GM23248 (cell line): ENCODE data around the gene TMEM151B. TPM values are rescaled to one million over a fixed set of nuclear protein-coding genes. Genes with fewer than 3 reads are reported as not detected.

Experiments
- DNase-seq: peaks from one replicate; pipeline ENCODE4 v3.0.0-alpha.2; 2015
- H2AFZ ChIP-seq: fragments of 200-600 bp; sonication (generic); 2 replicates; pipeline ENCODE4 v1.6.1; 2016; ENCODE audit warnings: antibody characterized with exemption
- H3F3A ChIP-seq: fragments of 200-600 bp; sonication (generic); 2 replicates; pipeline ENCODE4 v1.6.1; 2016; ENCODE audit warnings: mild to moderate bottlenecking, antibody characterized with exemption, mixed run types; ENCODE audit not compliant: insufficient read depth
- H3K27ac ChIP-seq: fragments of 200-600 bp; sonication (generic); 2 replicates; pipeline ENCODE4 v1.5.1; 2016; ENCODE audit warnings: mild to moderate bottlenecking
- H3K27me3 ChIP-seq: fragments of 200-600 bp; sonication (generic); replicated peaks from 2 replicates; pipeline ENCODE4 v1.6.1; 2016; ENCODE audit warnings: mild to moderate bottlenecking; ENCODE audit not compliant: insufficient read depth
- H3K36me3 ChIP-seq: fragments of 200-600 bp; sonication (generic); 2 replicates; pipeline ENCODE4 v1.6.1; 2016; ENCODE audit warnings: low read depth, mild to moderate bottlenecking
- H3K4me1 ChIP-seq: fragments of 200-600 bp; sonication (generic); 2 replicates; pipeline ENCODE4 v1.6.1; 2016; ENCODE audit warnings: mild to moderate bottlenecking; ENCODE audit not compliant: insufficient read depth
- H3K4me2 ChIP-seq: fragments of 200-600 bp; sonication (generic); one replicate; pipeline ENCODE4 v1.6.1; 2016; ENCODE audit warnings: mild to moderate bottlenecking; ENCODE audit not compliant: unreplicated experiment
- H3K4me3 ChIP-seq: fragments of 200-600 bp; sonication (generic); 2 replicates; pipeline ENCODE4 v1.5.1; 2016; ENCODE audit warnings: mild to moderate bottlenecking
- H3K79me2 ChIP-seq: fragments of 200-600 bp; sonication (generic); 2 replicates; pipeline ENCODE4 v1.6.1; 2016; ENCODE audit warnings: mild to moderate bottlenecking; ENCODE audit not compliant: insufficient read depth
- H3K9ac ChIP-seq: fragments of 200-600 bp; sonication (generic); 2 replicates; pipeline ENCODE4 v1.6.1; 2016; ENCODE audit warnings: mild to moderate bottlenecking
- H3K9me2 ChIP-seq: fragments of 200-600 bp; sonication (generic); 2 replicates; pipeline ENCODE4 v1.6.1; 2016; ENCODE audit warnings: mixed run types, mild to moderate bottlenecking, moderate library complexity; ENCODE audit not compliant: insufficient read depth
- H3K9me3 ChIP-seq: fragments of 200-600 bp; sonication (generic); one replicate; pipeline ENCODE4 v1.6.1; 2017; ENCODE audit warnings: low read depth
- H4K20me1 ChIP-seq: fragments of 200-600 bp; sonication (generic); 2 replicates; pipeline ENCODE4 v1.6.0; 2016; ENCODE audit not compliant: insufficient read depth
- EZH2 ChIP-seq: fragments of 200-600 bp; sonication (generic); IDR thresholded peaks from 2 replicates; pipeline ENCODE4 v1.6.1; 2018; ENCODE audit warnings: antibody characterized with exemption, mild to moderate bottlenecking; ENCODE audit not compliant: insufficient read depth, poor library complexity, severe bottlenecking
- EZH2phosphoT487 ChIP-seq: fragments of 200-600 bp; sonication (generic); IDR thresholded peaks from 2 replicates; pipeline ENCODE4 v1.6.1; 2018; ENCODE audit warnings: antibody characterized with exemption, moderate library complexity, mild to moderate bottlenecking, low read depth; ENCODE audit not compliant: insufficient read depth
- WGBS, 2 experiments: methylation state at CpG; one replicate each; pipeline ENCODE4 v1.1.6; 2015 to 2017; ENCODE audit warnings: low lambda C conversion rate in 2 of 2, low coverage in 1 of 2; ENCODE audit errors: missing lambda C conversion rate in 2 of 2; 5-methylcytosine and 5-hydroxymethylcytosine counted together
- in situ Hi-C: fragments of 300-500 bp; cut with MboI; formaldehyde crosslinking; loops from 2 replicates; pipeline ENCODE4 v1.15.0; 2020
- polyA plus RNA-seq: library from polyadenylated mRNA; unstranded; fragments of >200 nt; fragmentation: Nextera tagmentation; extraction: Ambion mirVana; gene quantifications from 2 replicates; pipeline ENCODE4 v1.2.1, GENCODE V29; 2016
- total RNA-seq: library from RNA; depleted of rRNA; stranded (reverse); fragments of >200 nt; shearing (Covaris generic); gene quantifications from 2 replicates; pipeline ENCODE4 v1.2.3, GENCODE V29; 2014

The TMEM151B gene
- total and polyA plus RNA-seq, 2 experiments from 2014 or later = not detected

- Histone ChIP-seq H4K20me1 (peaks cover 2% of the 10 kb centered on the region; the same call in 1 of the 2 replicates), H3F3A (peaks cover 48% of the 10 kb centered on the region), H2AFZ (peak within 1 kb of the TSS; percentile 95), H3K4me2 (peak within 1 kb of the TSS; percentile 97), H3K27ac (peak within 1 kb of the TSS; percentile 65), H3K36me3 (peaks cover 22% of the 10 kb centered on the region), H3K79me2 (peaks cover 46% of the 10 kb centered on the region), H3K9ac (peak within 1 kb of the TSS; percentile 94), H3K4me1 (peaks cover 10% of the 10 kb centered on the region; the same call in 1 of the 2 replicates), H3K9me2 (no peaks in the 10 kb centered on the region), H3K27me3 (no peaks in the 10 kb centered on the region), H3K9me3 (no peaks in the 10 kb centered on the region), H3K4me3 (peak within 1 kb of the TSS; percentile 100)
- TF ChIP-seq EZH2 = no peak
- no peak for TF ChIP-seq EZH2phosphoT487
- peak; percentile 84 for DNase-seq
- 1 to 2% methylated on average over 26 to 76 of the region's 80 CpGs for WGBS, 2 experiments
- in situ Hi-C loops = no loop called here
These were observed 13.1 kb upstream of the TMEM151B start, which contains the start of gene SLC35B2 for GRCh38 chr6:44257025-44257752. Gene SLC35B2, minus strand, starts transcription at chr6:44257528. Its CDS starts 118 bp downstream, at chr6:44257410.

GRCh38 chr6:44257753-44258324 lies 12.4 kb upstream of the TMEM151B start:
- Histone ChIP-seq H3K27ac (peak overlapping the region; percentile 33), H3K79me2 (peaks cover 44% of the 10 kb centered on the region), H3K27me3 (no peaks in the 10 kb centered on the region), H3K9ac (peak overlapping the region; percentile 94), H2AFZ (peak overlapping the region; percentile 95), H3K9me3 (no peaks in the 10 kb centered on the region), H3K36me3 (peaks cover 16% of the 10 kb centered on the region), H3K9me2 (no peaks in the 10 kb centered on the region), H3K4me2 (peak overlapping the region; percentile 70), H4K20me1 (no peaks in the 10 kb centered on the region), H3F3A (peaks cover 42% of the 10 kb centered on the region), H3K4me3 (peak overlapping the region; percentile 100), H3K4me1 (peaks cover 10% of the 10 kb centered on the region; the same call in 1 of the 2 replicates)
- in situ Hi-C loops = no loop called here
- no peak for DNase-seq
- TF ChIP-seq EZH2 (no peak), EZH2phosphoT487 (no peak)
- 25 to 28% methylated on average over 15 of the region's 15 CpGs for WGBS, 2 experiments

GRCh38 chr6:44258325-44258863 lies 11.9 kb upstream of the TMEM151B start:
- peaks cover 10% of the 10 kb centered on the region for H3K36me3 ChIP-seq

GRCh38 chr6:44258921-44259320 lies 11.3 kb upstream of the TMEM151B start:
- peaks cover 44% of the 10 kb centered on the region for H3K79me2 ChIP-seq
- in situ Hi-C loops = no loop called here
- H3K9me2 ChIP-seq = no peaks in the 10 kb centered on the region

More at GRCh38 chr6:44258325-44258863, 11.9 kb upstream of the TMEM151B start:
- Histone ChIP-seq H3K27me3 (no peaks in the 10 kb centered on the region), H3K27ac (no peak overlapping the region), H3K9me2 (no peaks in the 10 kb centered on the region), H3K4me3 (no peak overlapping the region), H3K79me2 (peaks cover 44% of the 10 kb centered on the region), H4K20me1 (no peaks in the 10 kb centered on the region), H3K9ac (no peak overlapping the region), H3K4me2 (no peak overlapping the region), H3K4me1 (peaks cover 16% of the 10 kb centered on the region), H3K9me3 (no peaks in the 10 kb centered on the region), H2AFZ (peak overlapping the region; percentile 95; the same call in 1 of the 2 replicates), H3F3A (peaks cover 37% of the 10 kb centered on the region)
- TF ChIP-seq EZH2phosphoT487 = no peak
- TF ChIP-seq EZH2 = no peak
- WGBS, 2 experiments = 89 to 92% methylated on average over 9 of the region's 9 CpGs
- DNase-seq = no peak
- in situ Hi-C loops = no loop called here

More at GRCh38 chr6:44258921-44259320, 11.3 kb upstream of the TMEM151B start:
- H2AFZ ChIP-seq = no peak overlapping the region
- peaks cover 32% of the 10 kb centered on the region for H3F3A ChIP-seq
- no peak overlapping the region for H3K4me3 ChIP-seq
- peaks cover 5% of the 10 kb centered on the region; the same call in 1 of the 2 replicates for H3K36me3 ChIP-seq
- no peak overlapping the region for H3K27ac ChIP-seq
- H3K9ac ChIP-seq = no peak overlapping the region
- no peak overlapping the region for H3K4me2 ChIP-seq
- WGBS, 2 experiments = 72% methylated on average over 3 of the region's 3 CpGs
- peaks cover 21% of the 10 kb centered on the region for H3K4me1 ChIP-seq
- no peak for TF ChIP-seq EZH2
- TF ChIP-seq EZH2phosphoT487 = no peak
- no peaks in the 10 kb centered on the region for H3K27me3 ChIP-seq
- H4K20me1 ChIP-seq = no peaks in the 10 kb centered on the region
- no peaks in the 10 kb centered on the region for H3K9me3 ChIP-seq
- no peak for DNase-seq
